ENCODE data around the gene GPC6. TPM values are rescaled to one million over a fixed set of nuclear protein-coding genes. Genes with fewer than 3 reads are reported as not detected.

Gene GPC6
- total RNA-seq, 3 donors from 2014 or later (not counting 1 experiment from before 2014, with no cell fraction given): not detected

DNA sequence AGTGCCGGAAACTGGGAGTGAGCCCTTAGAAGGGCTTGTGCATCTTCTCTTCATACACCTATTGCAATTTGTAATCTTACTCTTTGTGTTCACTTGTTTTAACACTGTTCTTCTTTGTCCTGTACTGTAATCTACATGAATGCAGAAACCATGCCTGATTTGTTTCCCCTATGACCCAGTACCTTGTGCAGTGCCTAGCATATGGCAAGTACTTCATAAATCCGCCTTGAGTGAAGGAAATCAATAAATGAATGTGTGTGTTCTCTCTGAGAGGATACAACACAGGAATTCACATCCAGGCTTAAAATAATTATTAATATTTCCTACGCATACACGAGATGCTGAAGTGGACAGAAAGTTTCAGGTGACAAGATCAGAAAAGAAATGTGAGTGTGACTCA, 172.6 kb downstream of the GPC6 start:
- H3K9me3 Mint-ChIP-seq: peaks cover 10% of the 10 kb centered on the region in 2 donors
- H3K36me3 Mint-ChIP-seq: no peaks in the 10 kb centered on the region
- Histone ChIP-seq H3K36me3 (ENCODE audit: control insufficient read depth, insufficient read depth, low read length) (no peaks in the 10 kb centered on the region), H3K4me1 (ENCODE audit: control insufficient read depth, insufficient read depth, low read length) (no peaks in the 10 kb centered on the region), H3K27ac (ENCODE audit: low read length) (no peak overlapping the region), H3K27me3 (ENCODE audit: control insufficient read depth, insufficient read depth, low read length) (no peaks in the 10 kb centered on the region), H3K4me3 (ENCODE audit: low read length) (no peak overlapping the region), H3K9me3 (ENCODE audit: control insufficient read depth, insufficient read depth, low read length) (no peaks in the 10 kb centered on the region)
- H3K27ac Mint-ChIP-seq: no peak overlapping the region
- intact Hi-C loops (cut with micrococcal nuclease): no loop called here
- TF ChIP-seq, protein P1, sequence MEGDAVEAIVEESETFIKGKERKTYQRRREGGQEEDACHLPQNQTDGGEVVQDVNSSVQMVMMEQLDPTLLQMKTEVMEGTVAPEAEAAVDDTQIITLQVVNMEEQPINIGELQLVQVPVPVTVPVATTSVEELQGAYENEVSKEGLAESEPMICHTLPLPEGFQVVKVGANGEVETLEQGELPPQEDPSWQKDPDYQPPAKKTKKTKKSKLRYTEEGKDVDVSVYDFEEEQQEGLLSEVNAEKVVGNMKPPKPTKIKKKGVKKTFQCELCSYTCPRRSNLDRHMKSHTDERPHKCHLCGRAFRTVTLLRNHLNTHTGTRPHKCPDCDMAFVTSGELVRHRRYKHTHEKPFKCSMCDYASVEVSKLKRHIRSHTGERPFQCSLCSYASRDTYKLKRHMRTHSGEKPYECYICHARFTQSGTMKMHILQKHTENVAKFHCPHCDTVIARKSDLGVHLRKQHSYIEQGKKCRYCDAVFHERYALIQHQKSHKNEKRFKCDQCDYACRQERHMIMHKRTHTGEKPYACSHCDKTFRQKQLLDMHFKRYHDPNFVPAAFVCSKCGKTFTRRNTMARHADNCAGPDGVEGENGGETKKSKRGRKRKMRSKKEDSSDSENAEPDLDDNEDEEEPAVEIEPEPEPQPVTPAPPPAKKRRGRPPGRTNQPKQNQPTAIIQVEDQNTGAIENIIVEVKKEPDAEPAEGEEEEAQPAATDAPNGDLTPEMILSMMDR (IDR thresholded peaks at IDR 0.05): no peak
- no peak overlapping the region for H3K4me3 Mint-ChIP-seq
- no peak for DNase-seq
- no peak for ATAC-seq
- 86% methylated on average over 3 of the region's 4 CpGs for WGBS (ENCODE audit: insufficient coverage)
- no peaks in the 10 kb centered on the region for H3K4me1 Mint-ChIP-seq
- no peaks in the 10 kb centered on the region for H3K27me3 Mint-ChIP-seq (ENCODE audit: low read depth in 2 of 2)

GRCh38 chr13:93406136-93406535, 179.5 kb downstream of the GPC6 start:
- Mint-ChIP-seq H3K27me3 (ENCODE audit: low read depth in 2 of 2) (no peaks in the 10 kb centered on the region), H3K4me1 (no peaks in the 10 kb centered on the region), H3K9me3 (peaks cover 3% of the 10 kb centered on the region in 2 donors), H3K4me3 (no peak overlapping the region), H3K27ac (no peak overlapping the region), H3K36me3 (no peaks in the 10 kb centered on the region)
- Histone ChIP-seq H3K4me1 (ENCODE audit: control insufficient read depth, insufficient read depth, low read length) (no peaks in the 10 kb centered on the region), H3K9me3 (ENCODE audit: control insufficient read depth, insufficient read depth, low read length) (no peaks in the 10 kb centered on the region), H3K27me3 (ENCODE audit: control insufficient read depth, insufficient read depth, low read length) (no peaks in the 10 kb centered on the region), H3K4me3 (ENCODE audit: low read length) (no peak overlapping the region), H3K27ac (ENCODE audit: low read length) (no peak overlapping the region), H3K36me3 (ENCODE audit: control insufficient read depth, insufficient read depth, low read length) (no peaks in the 10 kb centered on the region)
- ATAC-seq (no peak), DNase-seq (no peak)
- intact Hi-C loops (cut with micrococcal nuclease): no loop called here
- TF ChIP-seq, protein P1 (IDR thresholded peaks at IDR 0.05): no peak
- WGBS (ENCODE audit: insufficient coverage): 85% methylated on average over 2 of the region's 2 CpGs

GRCh38 chr13:93407551-93407950, 180.9 kb downstream of the GPC6 start:
- Mint-ChIP-seq H3K4me3 (no peak overlapping the region), H3K36me3 (no peaks in the 10 kb centered on the region)
- no peak for ATAC-seq

DNA sequence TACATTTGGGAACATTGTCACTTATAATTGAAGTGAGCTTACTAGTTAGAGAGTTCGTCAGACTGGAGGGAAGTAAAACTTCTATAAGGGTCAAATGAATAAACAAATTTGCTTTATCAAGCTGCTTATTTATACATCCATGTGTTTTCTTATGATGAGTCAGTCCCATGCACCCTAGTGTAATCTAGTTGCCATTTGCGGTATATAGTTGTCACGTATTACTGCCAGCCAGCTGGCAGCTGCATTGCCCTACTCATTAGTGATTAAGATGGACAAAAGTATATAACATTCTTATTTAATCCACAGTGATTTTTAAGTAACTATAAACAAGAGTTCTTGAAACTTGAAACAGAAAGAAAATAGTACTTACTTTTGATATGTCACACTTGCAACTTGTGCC, 182.4 kb downstream of the GPC6 start:
- no peak overlapping the region for H3K27ac Mint-ChIP-seq
- H3K4me1 Mint-ChIP-seq: no peaks in the 10 kb centered on the region
- WGBS (ENCODE audit: insufficient coverage): 86% methylated on average over 1 of the region's 3 CpGs
- no peak overlapping the region for H3K4me3 Mint-ChIP-seq
- H3K27me3 Mint-ChIP-seq (ENCODE audit: low read depth in 2 of 2): no peaks in the 10 kb centered on the region
- no peaks in the 10 kb centered on the region for H3K9me3 ChIP-seq (ENCODE audit: control insufficient read depth, insufficient read depth, low read length)
- no peaks in the 10 kb centered on the region for H3K27me3 ChIP-seq (ENCODE audit: control insufficient read depth, insufficient read depth, low read length)
- no peaks in the 10 kb centered on the region for H3K36me3 Mint-ChIP-seq
- TF ChIP-seq, protein P1 (IDR thresholded peaks at IDR 0.05): no peak
- no peak overlapping the region for H3K4me3 ChIP-seq (ENCODE audit: low read length)
- no peak overlapping the region for H3K27ac ChIP-seq (ENCODE audit: low read length)
- no peaks in the 10 kb centered on the region for H3K4me1 ChIP-seq (ENCODE audit: control insufficient read depth, insufficient read depth, low read length)
- no peak for DNase-seq
- peaks cover 0 to 2% of the 10 kb centered on the region in 2 donors for H3K9me3 Mint-ChIP-seq
- H3K36me3 ChIP-seq (ENCODE audit: control insufficient read depth, insufficient read depth, low read length): no peaks in the 10 kb centered on the region
- intact Hi-C loops (cut with micrococcal nuclease): no loop called here
- ATAC-seq: no peak

More at GRCh38 chr13:93407551-93407950, 180.9 kb downstream of the GPC6 start:
- intact Hi-C loops (cut with micrococcal nuclease): no loop called here
- Mint-ChIP-seq H3K27me3 (ENCODE audit: low read depth in 2 of 2) (no peaks in the 10 kb centered on the region), H3K9me3 (peaks cover 2 to 3% of the 10 kb centered on the region in 2 donors), H3K27ac (no peak overlapping the region), H3K4me1 (no peaks in the 10 kb centered on the region)
- TF ChIP-seq, protein P1 (IDR thresholded peaks at IDR 0.05): no peak
- H3K36me3 ChIP-seq (ENCODE audit: control insufficient read depth, insufficient read depth, low read length): no peaks in the 10 kb centered on the region
- H3K9me3 ChIP-seq (ENCODE audit: control insufficient read depth, insufficient read depth, low read length): no peaks in the 10 kb centered on the region
- no peak for DNase-seq
- H3K27ac ChIP-seq (ENCODE audit: low read length): no peak overlapping the region
- no peak overlapping the region for H3K4me3 ChIP-seq (ENCODE audit: low read length)
- H3K27me3 ChIP-seq (ENCODE audit: control insufficient read depth, insufficient read depth, low read length): no peaks in the 10 kb centered on the region
- H3K4me1 ChIP-seq (ENCODE audit: control insufficient read depth, insufficient read depth, low read length): no peaks in the 10 kb centered on the region

All from natural killer cell (primary cell).